Measurements from ENCODE around the gene C10orf90.

The C10orf90 gene

DNA sequence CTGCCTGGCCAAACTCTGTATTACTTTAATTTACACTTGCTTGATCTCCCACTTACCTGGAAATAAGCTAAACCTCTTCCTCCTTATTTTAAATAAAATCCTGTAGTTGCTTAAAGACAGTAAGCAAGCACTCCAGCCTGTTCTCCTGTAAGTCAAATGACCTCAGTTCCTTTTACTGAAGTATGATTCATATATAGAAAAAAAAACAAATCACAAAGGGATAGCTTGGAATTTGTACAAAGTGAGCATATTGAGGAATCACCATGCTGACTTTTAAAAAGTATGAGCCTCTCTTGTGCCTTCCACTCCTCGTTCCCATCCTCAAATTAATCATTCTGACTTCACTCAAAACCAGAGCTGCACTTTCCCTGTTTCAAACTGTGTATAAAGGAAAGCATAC, 52.0 kb downstream of the C10orf90 start:
- H3K4me3 ChIP-seq (replicated peaks; ENCODE audit: insufficient read depth, low read length), result no peak overlapping the region
- DNase-seq (ENCODE audit: low read depth in 1 of 2, low spot score in 1 of 2), result no peak
- TF ChIP-seq, protein P1, sequence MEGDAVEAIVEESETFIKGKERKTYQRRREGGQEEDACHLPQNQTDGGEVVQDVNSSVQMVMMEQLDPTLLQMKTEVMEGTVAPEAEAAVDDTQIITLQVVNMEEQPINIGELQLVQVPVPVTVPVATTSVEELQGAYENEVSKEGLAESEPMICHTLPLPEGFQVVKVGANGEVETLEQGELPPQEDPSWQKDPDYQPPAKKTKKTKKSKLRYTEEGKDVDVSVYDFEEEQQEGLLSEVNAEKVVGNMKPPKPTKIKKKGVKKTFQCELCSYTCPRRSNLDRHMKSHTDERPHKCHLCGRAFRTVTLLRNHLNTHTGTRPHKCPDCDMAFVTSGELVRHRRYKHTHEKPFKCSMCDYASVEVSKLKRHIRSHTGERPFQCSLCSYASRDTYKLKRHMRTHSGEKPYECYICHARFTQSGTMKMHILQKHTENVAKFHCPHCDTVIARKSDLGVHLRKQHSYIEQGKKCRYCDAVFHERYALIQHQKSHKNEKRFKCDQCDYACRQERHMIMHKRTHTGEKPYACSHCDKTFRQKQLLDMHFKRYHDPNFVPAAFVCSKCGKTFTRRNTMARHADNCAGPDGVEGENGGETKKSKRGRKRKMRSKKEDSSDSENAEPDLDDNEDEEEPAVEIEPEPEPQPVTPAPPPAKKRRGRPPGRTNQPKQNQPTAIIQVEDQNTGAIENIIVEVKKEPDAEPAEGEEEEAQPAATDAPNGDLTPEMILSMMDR (IDR thresholded peaks at IDR 0.05; ENCODE audit: insufficient read depth, low read length), result no peak
- TF ChIP-seq POLR2AphosphoS5 (IDR thresholded peaks at IDR 0.05; ENCODE audit: low read depth), result no peak
- no peak for TF ChIP-seq GABPA (IDR thresholded peaks at IDR 0.05; ENCODE audit: low read depth)
- no peak for TF ChIP-seq REST (IDR thresholded peaks at IDR 0.05; ENCODE audit: insufficient replicate concordance, low read depth)
- TF ChIP-seq SPI1 (IDR thresholded peaks at IDR 0.05; ENCODE audit: borderline replicate concordance, low read depth), result no peak
- H3K27ac ChIP-seq (replicated peaks), result no peak overlapping the region
- no peaks in the 10 kb centered on the region for H3K27me3 ChIP-seq (ENCODE audit: insufficient read depth, poor library complexity, severe bottlenecking)

DNA sequence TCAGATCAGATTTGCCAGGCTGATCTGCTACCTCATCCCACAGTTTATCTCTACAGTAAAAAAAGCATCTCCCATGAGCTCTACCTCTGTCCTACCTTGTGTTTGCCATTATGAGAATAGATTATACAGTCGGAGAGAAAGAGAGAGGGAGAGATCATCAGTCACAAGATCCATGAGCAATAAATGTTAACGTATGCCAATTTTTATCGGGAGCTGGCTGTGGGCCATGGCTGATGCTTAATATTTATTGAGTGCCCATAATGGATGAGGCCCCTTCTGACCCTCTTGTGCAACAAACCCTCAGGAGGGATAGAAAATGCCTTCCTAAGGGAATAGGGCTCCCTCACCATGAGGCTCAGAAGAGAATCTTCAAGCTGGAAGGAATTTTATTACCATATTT, 52.8 kb downstream of the C10orf90 start:
- H3K27ac ChIP-seq (replicated peaks), result no peak overlapping the region
- no peak overlapping the region for H3K4me3 ChIP-seq (replicated peaks; ENCODE audit: insufficient read depth, low read length)
- TF ChIP-seq, protein P1 (IDR thresholded peaks at IDR 0.05; ENCODE audit: insufficient read depth, low read length), result no peak
- no peak for TF ChIP-seq GABPA (IDR thresholded peaks at IDR 0.05; ENCODE audit: low read depth)
- no peak for TF ChIP-seq REST (IDR thresholded peaks at IDR 0.05; ENCODE audit: insufficient replicate concordance, low read depth)
- no peak for TF ChIP-seq POLR2AphosphoS5 (IDR thresholded peaks at IDR 0.05; ENCODE audit: low read depth)
- TF ChIP-seq SPI1 (IDR thresholded peaks at IDR 0.05; ENCODE audit: borderline replicate concordance, low read depth), result no peak
- no peak for DNase-seq (ENCODE audit: low read depth in 1 of 2, low spot score in 1 of 2)
- no peaks in the 10 kb centered on the region for H3K27me3 ChIP-seq (ENCODE audit: insufficient read depth, poor library complexity, severe bottlenecking)

- Histone ChIP-seq H3K27ac (replicated peaks) (no peak overlapping the region), H3K27me3 (ENCODE audit: insufficient read depth, poor library complexity, severe bottlenecking) (no peaks in the 10 kb centered on the region), H3K4me3 (replicated peaks; ENCODE audit: insufficient read depth, low read length) (no peak overlapping the region)
- TF ChIP-seq GABPA (IDR thresholded peaks at IDR 0.05; ENCODE audit: low read depth) (no peak), REST (IDR thresholded peaks at IDR 0.05; ENCODE audit: insufficient replicate concordance, low read depth) (no peak), POLR2AphosphoS5 (IDR thresholded peaks at IDR 0.05; ENCODE audit: low read depth) (no peak), SPI1 (IDR thresholded peaks at IDR 0.05; ENCODE audit: borderline replicate concordance, low read depth) (no peak)
- TF ChIP-seq, protein P1 (IDR thresholded peaks at IDR 0.05; ENCODE audit: insufficient read depth, low read length), result no peak
- DNase-seq (ENCODE audit: low read depth in 1 of 2, low spot score in 1 of 2), result no peak
Observed at GRCh38 chr10:126617208-126617607, 53.3 kb downstream of the C10orf90 start.

Data from HL-60 (cell line).